Melanocyte of skin (primary cell): ENCODE measurements around the gene ATAD3B. TPM values are rescaled to one million over a fixed set of nuclear protein-coding genes. Genes with fewer than 3 reads are reported as not detected.

Experiments
- total RNA-seq, 2 donors: library from RNA; depleted of rRNA; stranded (reverse); fragments of >200 nt; gene quantifications; 2 replicates each; pipeline ENCODE4 v1.2.3, GENCODE V29; 2012

ATAD3B gene
- 10 to 100 TPM; 22.4 to 33.6 TPM for total RNA-seq

GRCh38 chr1:1471389-1472052 is at the start of gene ATAD3B:
Gene ATAD3B, plus strand, starts transcription at chr1:1471765. Its CDS starts 120 bp downstream, at chr1:1471885.

GRCh38 chr1:1435106-1435903 is 36.3 kb upstream of the ATAD3B start, which contains the start of gene VWA1:
Gene VWA1, plus strand, starts transcription at chr1:1435690. Its CDS starts 59 bp downstream, at chr1:1435749.

GRCh38 chr1:1449099-1449739 is 22.3 kb upstream of the ATAD3B start, which contains the start of gene ATAD3C:
Gene ATAD3C, plus strand, starts transcription at chr1:1449689. Its CDS starts 995 bp downstream, at chr1:1450684.

GRCh38 chr1:1511533-1512285 is 40.1 kb downstream of the ATAD3B start, which contains the start of gene ATAD3A:
Gene ATAD3A, plus strand, starts transcription at chr1:1512162. Its CDS starts 107 bp downstream, at chr1:1512269.

GRCh38 chr1:1540090-1540817 is 68.7 kb downstream of the ATAD3B start, which contains the start of gene TMEM240:
Gene TMEM240, minus strand, starts transcription at chr1:1540624. Its CDS starts 278 bp downstream, at chr1:1540346.

Other genes starting within 250 kb of the ATAD3B start
- 10 to 100 TPM; 79.5 to 88.9 TPM for gene SDF4, start 239.8 kb upstream of the ATAD3B start, total RNA-seq
- 10 to 100 TPM; 19.0 to 26.5 TPM for gene B3GALT6, start 239.5 kb upstream of the ATAD3B start, total RNA-seq
- not detected for gene C1QTNF12, start 225.0 kb upstream of the ATAD3B start, total RNA-seq
- gene UBE2J2, start 197.9 kb upstream of the ATAD3B start, total RNA-seq, result 10 to 100 TPM; 28.9 to 32.6 TPM
- gene SCNN1D, start 191.3 kb upstream of the ATAD3B start, total RNA-seq, result under 1 TPM; 0.67 to 0.69 TPM
- 10 to 100 TPM; 21.3 to 42.0 TPM for gene ACAP3, start 163.8 kb upstream of the ATAD3B start, total RNA-seq
- 10 to 100 TPM; 15.8 to 23.6 TPM for gene PUSL1, start 163.2 kb upstream of the ATAD3B start, total RNA-seq
- gene INTS11, start 147.1 kb upstream of the ATAD3B start, total RNA-seq, result 100 to 1,000 TPM in 1 of 2 donors, 10 to 100 TPM in 1; 57.5 to 102 TPM
- gene CPTP, start 147.0 kb upstream of the ATAD3B start, total RNA-seq, result 10 to 100 TPM; 20.0 to 23.0 TPM
- under 1 TPM in 1 of 2 donors, not detected in 1; 0.33 TPM for gene TAS1R3, start 140.5 kb upstream of the ATAD3B start, total RNA-seq
- gene DVL1, start 122.3 kb upstream of the ATAD3B start, total RNA-seq, result 10 to 100 TPM; 44.4 to 60.6 TPM
- gene MXRA8, start 113.2 kb upstream of the ATAD3B start, total RNA-seq, result under 1 TPM in 1 of 2 donors, not detected in 1; 0.33 TPM
- gene AURKAIP1, start 96.6 kb upstream of the ATAD3B start, total RNA-seq, result 100 to 1,000 TPM; 117 to 140 TPM
- gene CCNL2, start 72.4 kb upstream of the ATAD3B start, total RNA-seq, result 10 to 100 TPM; 63.9 to 72.3 TPM
- 100 to 1,000 TPM in 1 of 2 donors, 10 to 100 TPM in 1; 57.5 to 103 TPM for gene MRPL20, start 64.5 kb upstream of the ATAD3B start, total RNA-seq
- gene ANKRD65, start 50.5 kb upstream of the ATAD3B start, total RNA-seq, result under 1 TPM in 1 of 2 donors, not detected in 1; under 0.01 TPM
- gene VWA1, start 36.1 kb upstream of the ATAD3B start, total RNA-seq, result 1 to 10 TPM; 2.4 to 4.3 TPM
- gene ATAD3C, start 22.1 kb upstream of the ATAD3B start, total RNA-seq, result not detected
- 10 to 100 TPM; 32.0 to 42.0 TPM for gene ATAD3A, start 40.4 kb downstream of the ATAD3B start, total RNA-seq
- 1 to 10 TPM; 2.1 to 4.7 TPM for gene TMEM240, start 68.9 kb downstream of the ATAD3B start, total RNA-seq
- 100 to 1,000 TPM; 141 to 177 TPM for gene SSU72, start 103.1 kb downstream of the ATAD3B start, total RNA-seq
- gene FNDC10, start 128.4 kb downstream of the ATAD3B start, total RNA-seq, result 10 to 100 TPM in 1 of 2 donors, 1 to 10 TPM in 1; 7.3 to 20.0 TPM
- gene MIB2, start 143.7 kb downstream of the ATAD3B start, total RNA-seq, result 10 to 100 TPM; 32.6 to 51.6 TPM
- under 1 TPM; under 0.01 to 0.34 TPM for gene MMP23B, start 160.4 kb downstream of the ATAD3B start, total RNA-seq
- gene CDK11B, start 187.2 kb downstream of the ATAD3B start, total RNA-seq, result 1 to 10 TPM; 4.1 to 6.0 TPM
- gene SLC35E2B, start 221.0 kb downstream of the ATAD3B start, total RNA-seq, result 10 to 100 TPM; 17.0 to 27.5 TPM